ENCODE data around the gene OR2D2. TPM values are rescaled to one million over a fixed set of nuclear protein-coding genes. Genes with fewer than 3 reads are reported as not detected.
"Not testable (repeated sequence)": the region's sequence is repeated elsewhere in the genome, so short reads cannot be mapped to it uniquely, and the experiment has no call there.

Gene OR2D2
- total and polyA plus RNA-seq, 10 of the 15 experiments (the other 5 are each of a cell fraction or from before 2014, with no cell fraction given): not detected

- Histone ChIP-seq H3K4me3 (no peak overlapping the region), H3K27me3 (replicated peaks in 1 of 2; ENCODE audit: control insufficient read depth in 2 of 2, insufficient read depth in 2 of 2, low read length in 1 of 2) (no peaks in the 10 kb centered on the region; a peak in 1 of 4 replicates), H4K20me1 (ENCODE audit: control insufficient read depth, insufficient read depth) (no peaks in the 10 kb centered on the region), H3K36me3 (ENCODE audit: control insufficient read depth in 2 of 2, insufficient read depth in 2 of 2, low read length in 1 of 2) (no peaks in the 10 kb centered on the region), H3K9me3 (replicated peaks; ENCODE audit: control insufficient read depth, insufficient read depth, low read length) (no peaks in the 10 kb centered on the region), H3K27ac (ENCODE audit: control insufficient read depth, insufficient read depth) (no peak overlapping the region), H2AFZ (ENCODE audit: control insufficient read depth, low read depth, low read length) (no peak overlapping the region), H3K4me2 (ENCODE audit: control insufficient read depth, insufficient read depth) (no peak overlapping the region), H3K4me1 (ENCODE audit: control insufficient read depth, insufficient read depth, low read length) (no peaks in the 10 kb centered on the region), H3K9ac (ENCODE audit: control insufficient read depth, insufficient read depth, low read length) (no peak overlapping the region), H3K79me2 (ENCODE audit: control insufficient read depth, insufficient read depth, low read length) (no peaks in the 10 kb centered on the region)
- ATAC-seq (no peak), DNase-seq (ENCODE audit: low read depth, low spot score) (no peak), FAIRE-seq (no peak)
- RAD21 ChIA-PET (ENCODE audit: unreplicated experiment): no interaction called here
- CTCF ChIA-PET: no interaction called here
- POLR2A ChIA-PET: no interaction called here
- in situ Hi-C loops (cut with MboI) (no loop called here), intact Hi-C loops (cut with micrococcal nuclease; ENCODE audit: unreplicated experiment) (no loop called here)
- 54% methylated on average over 3 of the region's 3 CpGs for WGBS (ENCODE audit: insufficient coverage, insufficient replicate concordance, low lambda C conversion rate, missing lambda C conversion rate)
- BruUV-seq (replicated peaks): no TSS peak
- TF ChIP-seq CBX5 (IDR thresholded peaks at IDR 0.05; ENCODE audit: low read depth): no peak
- no peak for TF ChIP-seq CEBPB (IDR thresholded peaks at IDR 0.05; ENCODE audit: borderline replicate concordance in 1 of 2, low read depth in 2 of 2, low read length in 2 of 2)
- no peak for TF ChIP-seq IKZF1 (conservative IDR thresholded peaks at IDR 0.05)
- TF ChIP-seq TARDBP (IDR thresholded peaks at IDR 0.05; ENCODE audit: borderline replicate concordance): no peak
- no peak for TF ChIP-seq EZH2 (IDR thresholded peaks at IDR 0.05; ENCODE audit: borderline replicate concordance, control insufficient read depth, low read depth, low read length)
- TF ChIP-seq, protein P1, sequence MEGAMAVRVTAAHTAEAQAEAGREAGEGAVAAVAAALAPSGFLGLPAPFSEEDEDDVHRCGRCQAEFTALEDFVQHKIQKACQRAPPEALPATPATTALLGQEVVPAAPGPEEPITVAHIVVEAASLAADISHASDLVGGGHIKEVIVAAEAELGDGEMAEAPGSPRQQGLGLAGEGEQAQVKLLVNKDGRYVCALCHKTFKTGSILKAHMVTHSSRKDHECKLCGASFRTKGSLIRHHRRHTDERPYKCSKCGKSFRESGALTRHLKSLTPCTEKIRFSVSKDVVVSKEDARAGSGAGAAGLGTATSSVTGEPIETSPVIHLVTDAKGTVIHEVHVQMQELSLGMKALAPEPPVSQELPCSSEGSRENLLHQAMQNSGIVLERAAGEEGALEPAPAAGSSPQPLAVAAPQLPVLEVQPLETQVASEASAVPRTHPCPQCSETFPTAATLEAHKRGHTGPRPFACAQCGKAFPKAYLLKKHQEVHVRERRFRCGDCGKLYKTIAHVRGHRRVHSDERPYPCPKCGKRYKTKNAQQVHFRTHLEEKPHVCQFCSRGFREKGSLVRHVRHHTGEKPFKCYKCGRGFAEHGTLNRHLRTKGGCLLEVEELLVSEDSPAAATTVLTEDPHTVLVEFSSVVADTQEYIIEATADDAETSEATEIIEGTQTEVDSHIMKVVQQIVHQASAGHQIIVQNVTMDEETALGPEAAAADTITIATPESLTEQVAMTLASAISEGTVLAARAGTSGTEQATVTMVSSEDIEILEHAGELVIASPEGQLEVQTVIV (IDR thresholded peaks at IDR 0.05; ENCODE audit: borderline replicate concordance, partially characterized antibody): no peak
- no peak for TF ChIP-seq RELA (IDR thresholded peaks at IDR 0.05; ENCODE audit: borderline replicate concordance, partially characterized antibody)
- TF ChIP-seq PAX8 (IDR thresholded peaks at IDR 0.05): no peak
- TF ChIP-seq RAD51 (IDR thresholded peaks at IDR 0.05): no peak
- no peak for TF ChIP-seq SMAD5 (IDR thresholded peaks at IDR 0.05; ENCODE audit: low read depth)
- TF ChIP-seq STAT1 (conservative IDR thresholded peaks at IDR 0.05): no peak
- SMC1A ChIA-PET (ENCODE audit: uncharacterized antibody, unreplicated experiment): no interaction called here
Observed at GRCh38 chr11:6911378-6911777, 19.1 kb upstream of the OR2D2 start.

GRCh38 chr11:6904804-6905203 is 12.5 kb upstream of the OR2D2 start:
- intact Hi-C loops (cut with micrococcal nuclease; ENCODE audit: unreplicated experiment); RAD21 ChIA-PET (ENCODE audit: unreplicated experiment); H3K27me3 ChIP-seq (replicated peaks in 1 of 2; ENCODE audit: control insufficient read depth in 2 of 2, insufficient read depth in 2 of 2, low read length in 1 of 2); ATAC-seq; BruUV-seq (replicated peaks); H2AFZ ChIP-seq (ENCODE audit: control insufficient read depth, low read depth, low read length); H3K79me2 ChIP-seq (ENCODE audit: control insufficient read depth, insufficient read depth, low read length); in situ Hi-C loops (cut with MboI); H3K36me3 ChIP-seq (ENCODE audit: control insufficient read depth in 2 of 2, insufficient read depth in 2 of 2, low read length in 1 of 2); H3K9ac ChIP-seq (ENCODE audit: control insufficient read depth, insufficient read depth, low read length); SMC1A ChIA-PET (ENCODE audit: uncharacterized antibody, unreplicated experiment); DNase-seq (ENCODE audit: low read depth, low spot score); H3K27ac ChIP-seq (ENCODE audit: control insufficient read depth, insufficient read depth); H4K20me1 ChIP-seq (ENCODE audit: control insufficient read depth, insufficient read depth); CTCF ChIA-PET; H3K9me3 ChIP-seq (replicated peaks; ENCODE audit: control insufficient read depth, insufficient read depth, low read length); H3K4me1 ChIP-seq (ENCODE audit: control insufficient read depth, insufficient read depth, low read length); FAIRE-seq; H3K4me2 ChIP-seq (ENCODE audit: control insufficient read depth, insufficient read depth); H3K4me3 ChIP-seq; POLR2A ChIA-PET: not testable (repeated sequence)
- WGBS (ENCODE audit: insufficient coverage, insufficient replicate concordance, low lambda C conversion rate, missing lambda C conversion rate): 44% methylated on average over 13 of the region's 13 CpGs

All from GM12878 (cell line).